CD14-positive monocyte (primary cell): Measurements from ENCODE around the gene POLR3G. TPM values are rescaled to one million over a fixed set of nuclear protein-coding genes. Genes with fewer than 3 reads are reported as not detected.

Experiments
- DNase-seq, 3 donors: peaks; one replicate each; pipeline ENCODE4 v3.0.0-alpha.2; 2011 to 2022
- H2AFZ ChIP-seq: 2 replicates; pipeline ENCODE4 v1.6.0; 2012; ENCODE audit warnings: mild to moderate bottlenecking, low read depth, low read length, inconsistent platforms; ENCODE audit not compliant: insufficient read depth, poor library complexity, severe bottlenecking
- H3K27ac ChIP-seq, 2 donors: 1 replicate in 1 of 2; 2 replicates in 1 of 2; pipeline ENCODE4 v1.5.1; 2012 to 2013; ENCODE audit warnings: low read length in 2 of 2, control low read depth in 1 of 2, inconsistent platforms in 1 of 2, low read depth in 1 of 2, mild to moderate bottlenecking in 1 of 2
- H3K27me3 ChIP-seq, 2 donors: one replicate each; pipeline versions ENCODE4 v1.6.0 to v1.6.1; 2011 to 2013; ENCODE audit warnings: low read length in 2 of 2; ENCODE audit not compliant: control insufficient read depth in 2 of 2, insufficient read depth in 2 of 2
- H3K36me3 ChIP-seq, 2 donors: replicated peaks in 1 of 2; 1 replicate in 1 of 2; 2 replicates in 1 of 2; pipeline versions ENCODE4 v1.5.1 to v1.6.1; 2012 to 2013; ENCODE audit warnings: low read length in 2 of 2, control low read depth in 1 of 2, inconsistent platforms in 1 of 2, mild to moderate bottlenecking in 1 of 2; ENCODE audit not compliant: insufficient read depth in 2 of 2, control insufficient read depth in 1 of 2
- H3K4me1 ChIP-seq, 2 donors: 1 replicate in 1 of 2; 2 replicates in 1 of 2; pipeline versions ENCODE4 v1.5.1 to v1.6.1; 2012 to 2013; ENCODE audit warnings: low read length in 2 of 2, control low read depth in 1 of 2, inconsistent platforms in 1 of 2, mild to moderate bottlenecking in 1 of 2, moderate library complexity in 1 of 2; ENCODE audit not compliant: insufficient read depth in 2 of 2, control insufficient read depth in 1 of 2
- H3K4me2 ChIP-seq: replicated peaks from 2 replicates; pipeline ENCODE3; 2012; ENCODE audit warnings: low read length, moderate library complexity, mild to moderate bottlenecking; ENCODE audit not compliant: poor library complexity, severe bottlenecking; ENCODE audit errors: extremely low read depth
- H3K4me3 ChIP-seq, 3 experiments: fragments of 200-600 bp in 1 of 3; sonication (generic) in 1 of 3; replicated peaks in 1 of 3; 1 replicate in 2 of 3; 2 replicates in 1 of 3; pipeline ENCODE4 v1.5.1; 2011 to 2013; ENCODE audit warnings: low read length in 3 of 3, mild to moderate bottlenecking in 3 of 3, control low read depth in 2 of 3, low read depth in 2 of 3, inconsistent platforms in 1 of 3, moderate library complexity in 1 of 3
- H3K79me2 ChIP-seq: 2 replicates; pipeline ENCODE4 v1.6.0; 2012; ENCODE audit warnings: mild to moderate bottlenecking, control low read depth, inconsistent platforms, low read length, moderate library complexity; ENCODE audit not compliant: insufficient read depth
- H3K9ac ChIP-seq: 2 replicates; pipeline ENCODE4 v1.6.0; 2017; ENCODE audit warnings: low read length, mild to moderate bottlenecking; ENCODE audit not compliant: insufficient read depth, poor library complexity, severe bottlenecking
- H3K9me3 ChIP-seq, 2 donors: replicated peaks in 1 of 2; 1 replicate in 1 of 2; 2 replicates in 1 of 2; pipeline versions ENCODE4 v1.5.1 to v1.6.1; 2012 to 2013; ENCODE audit warnings: low read length in 2 of 2, control low read depth in 1 of 2; ENCODE audit not compliant: control insufficient read depth in 1 of 2, insufficient read depth in 1 of 2
- H4K20me1 ChIP-seq: 2 replicates; pipeline ENCODE4 v1.6.0; 2012; ENCODE audit warnings: mild to moderate bottlenecking, low read length, control low read depth, moderate library complexity; ENCODE audit not compliant: insufficient read depth
- H3K27ac Mint-ChIP-seq, 7 donors: one replicate each; pipeline ENCODE4 v1.8.0; 2020; ENCODE audit warnings: mild to moderate bottlenecking in 7 of 7, mixed read lengths in 7 of 7, moderate library complexity in 6 of 7, inconsistent platforms in 2 of 7
- H3K27me3 Mint-ChIP-seq, 3 donors: one replicate each; pipeline ENCODE4 v1.8.0; 2021 to 2022; ENCODE audit warnings: low read depth in 3 of 3, mild to moderate bottlenecking in 3 of 3, mixed read lengths in 3 of 3, moderate library complexity in 3 of 3, inconsistent platforms in 1 of 3
- H3K36me3 Mint-ChIP-seq, 2 donors: one replicate each; pipeline ENCODE4 v1.8.0; 2020; ENCODE audit warnings: mixed read lengths in 2 of 2, inconsistent platforms in 1 of 2, mild to moderate bottlenecking in 1 of 2
- H3K4me1 Mint-ChIP-seq: one replicate; pipeline ENCODE4 v1.8.0; 2020; ENCODE audit warnings: mild to moderate bottlenecking, mixed read lengths
- H3K4me3 Mint-ChIP-seq, 2 donors: one replicate each; pipeline ENCODE4 v1.8.0; 2020; ENCODE audit warnings: mild to moderate bottlenecking in 2 of 2, mixed read lengths in 2 of 2, moderate library complexity in 1 of 2
- H3K9me3 Mint-ChIP-seq, 7 donors: one replicate each; pipeline ENCODE4 v1.8.0; 2020 to 2022; ENCODE audit warnings: mixed read lengths in 7 of 7, mild to moderate bottlenecking in 6 of 7, moderate library complexity in 6 of 7, inconsistent platforms in 2 of 7
- WGBS: methylation state at CpG from one replicate; pipeline ENCODE4 v1.1.5; 2013; ENCODE audit warnings: missing lambda C conversion rate; ENCODE audit not compliant: insufficient coverage; 5-methylcytosine and 5-hydroxymethylcytosine counted together
- intact Hi-C, 2 donors: fragments of 100-400 bp; cut with micrococcal nuclease; formaldehyde crosslinking; loops; one replicate each; pipeline versions ENCODE4 v1.15.0 to v1.15.1; 2023
- polyA plus RNA-seq, 3 donors: library from polyadenylated mRNA; depleted of rRNA in 1 of 3; unstranded in 2 of 3; stranded (reverse) in 1 of 3; fragments of 300-500 nt in 2 of 3; fragments of >200 nt in 1 of 3; fragmentation: Illumina TruSeq in 2 of 3; gene quantifications; 1 replicate in 2 of 3; 2 replicates in 1 of 3; pipeline ENCODE4 v1.2.3, GENCODE V29; 2012 to 2021
- TF ChIP-seq, protein P1 (sequence below): fragments of 200-600 bp; IDR thresholded peaks from one replicate; pipeline ENCODE4 v1.8.0; 2022; ENCODE audit warnings: antibody characterized with exemption, mild to moderate bottlenecking

Gene POLR3G
- polyA plus RNA-seq, 3 donors, result 0.07 to 0.36 (median 0.13) TPM

DNA sequence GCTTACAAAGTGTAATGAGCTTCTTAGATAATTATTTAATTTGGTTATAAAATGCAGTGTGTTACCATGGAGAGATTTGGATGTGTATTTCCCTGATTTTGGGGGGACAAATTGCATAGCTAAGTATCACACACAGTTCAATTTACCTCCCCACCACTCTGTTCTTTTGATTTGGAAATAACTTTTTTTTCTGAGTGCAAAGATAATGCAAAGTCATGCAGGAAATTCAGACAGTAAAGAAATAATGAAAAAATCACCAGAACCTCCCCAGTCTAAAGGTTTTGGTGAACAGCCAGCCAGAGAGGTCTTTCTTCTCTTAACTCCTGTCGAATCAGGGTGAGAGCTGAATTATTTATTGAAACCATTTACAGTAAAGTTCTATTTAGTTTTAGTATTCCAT, 87.1 kb downstream of the POLR3G start:
- Histone ChIP-seq H3K27ac (no peak overlapping the region), H4K20me1 (no peaks in the 10 kb centered on the region), H3K9ac (no peak overlapping the region), H3K4me1 (peaks cover 10 to 11% of the 10 kb centered on the region in 2 donors), H3K4me3 (no peak overlapping the region), H3K79me2 (no peaks in the 10 kb centered on the region), H3K9me3 (peaks cover 0 to 15% of the 10 kb centered on the region in 2 donors), H2AFZ (no peak overlapping the region), H3K27me3 (peaks cover 48 to 54% of the 10 kb centered on the region in 2 donors), H3K36me3 (no peaks in the 10 kb centered on the region), H3K4me2 (no peak overlapping the region)
- intact Hi-C loops, result no loop called here
- Mint-ChIP-seq H3K4me3 (no peak overlapping the region), H3K27me3 (peaks cover 36 to 48% (median 36%) of the 10 kb centered on the region in 3 donors), H3K36me3 (peaks cover 0 to 3% of the 10 kb centered on the region in 2 donors), H3K9me3 (peaks cover 0 to 9% (median 6%) of the 10 kb centered on the region in 7 donors), H3K4me1 (peaks cover 11% of the 10 kb centered on the region), H3K27ac (no peak overlapping the region)
- TF ChIP-seq, protein P1, sequence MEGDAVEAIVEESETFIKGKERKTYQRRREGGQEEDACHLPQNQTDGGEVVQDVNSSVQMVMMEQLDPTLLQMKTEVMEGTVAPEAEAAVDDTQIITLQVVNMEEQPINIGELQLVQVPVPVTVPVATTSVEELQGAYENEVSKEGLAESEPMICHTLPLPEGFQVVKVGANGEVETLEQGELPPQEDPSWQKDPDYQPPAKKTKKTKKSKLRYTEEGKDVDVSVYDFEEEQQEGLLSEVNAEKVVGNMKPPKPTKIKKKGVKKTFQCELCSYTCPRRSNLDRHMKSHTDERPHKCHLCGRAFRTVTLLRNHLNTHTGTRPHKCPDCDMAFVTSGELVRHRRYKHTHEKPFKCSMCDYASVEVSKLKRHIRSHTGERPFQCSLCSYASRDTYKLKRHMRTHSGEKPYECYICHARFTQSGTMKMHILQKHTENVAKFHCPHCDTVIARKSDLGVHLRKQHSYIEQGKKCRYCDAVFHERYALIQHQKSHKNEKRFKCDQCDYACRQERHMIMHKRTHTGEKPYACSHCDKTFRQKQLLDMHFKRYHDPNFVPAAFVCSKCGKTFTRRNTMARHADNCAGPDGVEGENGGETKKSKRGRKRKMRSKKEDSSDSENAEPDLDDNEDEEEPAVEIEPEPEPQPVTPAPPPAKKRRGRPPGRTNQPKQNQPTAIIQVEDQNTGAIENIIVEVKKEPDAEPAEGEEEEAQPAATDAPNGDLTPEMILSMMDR, result no peak
- WGBS, result no CpG with 5 or more reads among the region's 1 CpG
- DNase-seq, result no peak

DNA sequence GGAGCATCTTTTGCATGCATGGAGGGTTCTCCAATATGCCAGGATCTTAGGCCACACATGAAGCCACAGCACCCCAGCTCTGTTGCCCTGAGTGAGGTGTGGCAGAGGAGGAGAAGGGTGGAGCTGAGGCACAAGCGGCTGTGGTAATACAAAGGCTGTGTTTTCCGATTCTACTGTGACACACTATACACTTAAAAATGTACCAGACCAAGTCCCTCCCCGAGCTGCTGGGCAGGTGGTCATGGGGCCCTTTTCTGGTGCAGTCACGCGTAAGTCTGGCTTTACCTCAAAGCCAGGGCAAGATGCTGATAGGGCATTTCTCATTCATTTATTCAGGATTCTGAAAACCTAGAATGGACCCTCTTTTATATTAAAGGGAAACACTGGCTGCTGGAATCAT, 87.7 kb downstream of the POLR3G start:
- no peaks in the 10 kb centered on the region for H4K20me1 ChIP-seq
- H3K4me1 ChIP-seq, result peaks cover 10 to 11% of the 10 kb centered on the region in 2 donors
- H3K27ac ChIP-seq, result no peak overlapping the region
- no CpG with 5 or more reads among the region's 5 CpGs for WGBS
- H3K36me3 ChIP-seq, result no peaks in the 10 kb centered on the region
- Mint-ChIP-seq H3K9me3 (peaks cover 0 to 9% (median 7%) of the 10 kb centered on the region in 7 donors), H3K4me3 (no peak overlapping the region), H3K36me3 (peaks cover 0 to 3% of the 10 kb centered on the region in 2 donors), H3K4me1 (peaks cover 11% of the 10 kb centered on the region), H3K27me3 (peaks cover 30 to 43% (median 34%) of the 10 kb centered on the region in 3 donors), H3K27ac (no peak overlapping the region)
- no peak for DNase-seq
- no peaks in the 10 kb centered on the region for H3K79me2 ChIP-seq
- TF ChIP-seq, protein P1, result no peak
- H3K4me3 ChIP-seq, result no peak overlapping the region
- H3K4me2 ChIP-seq, result no peak overlapping the region
- peaks cover 0 to 10% of the 10 kb centered on the region in 2 donors for H3K9me3 ChIP-seq
- peaks cover 42 to 48% of the 10 kb centered on the region in 2 donors for H3K27me3 ChIP-seq
- H2AFZ ChIP-seq, result no peak overlapping the region
- intact Hi-C loops, result no loop called here
- H3K9ac ChIP-seq, result no peak overlapping the region
